ENCODE results near the gene METTL2B. TPM values are rescaled to one million over a fixed set of nuclear protein-coding genes. Genes with fewer than 3 reads are reported as not detected.

The METTL2B gene
- total and polyA plus RNA-seq, 7 experiments from 2014 or later, result 14.7 to 35.1 (median 25.9) TPM

GRCh38 chr7:128434413-128435326 is 41.9 kb upstream of the METTL2B start:
- Mint-ChIP-seq H3K27ac (no peak overlapping the region), H3K4me3 (no peak overlapping the region), H3K36me3 (peaks cover 0 to under 1% (median 0%) of the 10 kb centered on the region in 5 donors), H3K27me3 (peaks cover 0 to 15% (median 4%) of the 10 kb centered on the region in 5 donors), H3K9me3 (no peaks in the 10 kb centered on the region), H3K4me1 (peaks cover 0 to 3% (median 0%) of the 10 kb centered on the region in 7 donors)
- H3K4me3 ChIP-seq (ENCODE audit: low read length), result no peak overlapping the region
- no peaks in the 10 kb centered on the region for H3K27me3 ChIP-seq (ENCODE audit: control insufficient read depth in 2 of 2, insufficient read depth in 2 of 2, low read length in 2 of 2)
- H3K9me3 ChIP-seq (ENCODE audit: control insufficient read depth in 2 of 3, low read length in 3 of 3), result no peaks in the 10 kb centered on the region
- no peak for ATAC-seq
- ChIA-PET POLR2A (no interaction called here), CTCF (interaction anchor here (1.1 to 4.2 kb wide), 4 partner anchors 7 to 25 kb away, joined by 3 to 16 read pairs (median 4); partner anchors contain the start of gene HILPDA)
- intact Hi-C loops (cut with micrococcal nuclease), result no loop called here
- no peak overlapping the region for H3K27ac ChIP-seq (ENCODE audit: low read depth, low read length)
- DNase-seq, result no peak
- no peaks in the 10 kb centered on the region for H3K4me1 ChIP-seq (ENCODE audit: control insufficient read depth in 2 of 2, insufficient read depth in 2 of 2, low read length in 2 of 2)
- no peaks in the 10 kb centered on the region for H3K36me3 ChIP-seq (ENCODE audit: control insufficient read depth in 2 of 3, insufficient read depth in 3 of 3, low read length in 3 of 3)

- POLR2A ChIA-PET, result interaction anchor here (0.5 kb wide), 1 partner anchor 19 kb away, joined by 3 read pairs; no protein-coding TSS in a partner anchor
- Mint-ChIP-seq H3K4me3 (no peak overlapping the region), H3K27ac (no peak overlapping the region), H3K27me3 (peaks cover 0 to 15% (median 3%) of the 10 kb centered on the region in 5 donors), H3K36me3 (no peaks in the 10 kb centered on the region), H3K9me3 (no peaks in the 10 kb centered on the region), H3K4me1 (peaks cover 0 to 3% (median 0%) of the 10 kb centered on the region in 7 donors)
- no peak for DNase-seq
- Histone ChIP-seq H3K27me3 (ENCODE audit: control insufficient read depth in 2 of 2, insufficient read depth in 2 of 2, low read length in 2 of 2) (no peaks in the 10 kb centered on the region), H3K4me1 (ENCODE audit: control insufficient read depth in 2 of 2, insufficient read depth in 2 of 2, low read length in 2 of 2) (no peaks in the 10 kb centered on the region), H3K9me3 (ENCODE audit: control insufficient read depth in 2 of 3, low read length in 3 of 3) (no peaks in the 10 kb centered on the region), H3K4me3 (ENCODE audit: low read length) (no peak overlapping the region), H3K27ac (ENCODE audit: low read depth, low read length) (no peak overlapping the region), H3K36me3 (ENCODE audit: control insufficient read depth in 2 of 3, insufficient read depth in 3 of 3, low read length in 3 of 3) (no peaks in the 10 kb centered on the region)
- ATAC-seq, result no peak
- intact Hi-C loops (cut with micrococcal nuclease), result no loop called here
- CTCF ChIA-PET, result interaction anchor here (1.3 to 4.2 kb wide), 3 partner anchors 8 to 24 kb away, joined by 3 to 16 read pairs (median 5); partner anchors contain the start of gene HILPDA
These were observed 41.2 kb upstream of the METTL2B start for GRCh38 chr7:128435327-128435686.

- Histone ChIP-seq H3K4me3 (ENCODE audit: low read length) (no peak overlapping the region), H3K4me1 (ENCODE audit: control insufficient read depth in 2 of 2, insufficient read depth in 2 of 2, low read length in 2 of 2) (no peaks in the 10 kb centered on the region), H3K27me3 (ENCODE audit: control insufficient read depth in 2 of 2, insufficient read depth in 2 of 2, low read length in 2 of 2) (no peaks in the 10 kb centered on the region), H3K27ac (ENCODE audit: low read depth, low read length) (no peak overlapping the region), H3K9me3 (ENCODE audit: control insufficient read depth in 2 of 3, low read length in 3 of 3) (no peaks in the 10 kb centered on the region), H3K36me3 (ENCODE audit: control insufficient read depth in 2 of 3, insufficient read depth in 3 of 3, low read length in 3 of 3) (no peaks in the 10 kb centered on the region)
- no peaks in the 10 kb centered on the region for H3K36me3 Mint-ChIP-seq
- peak; percentile 72 for ATAC-seq
- intact Hi-C loops (cut with micrococcal nuclease), result no loop called here
- ChIA-PET CTCF (interaction anchor here (1.0 to 4.2 kb wide), 2 partner anchors 10 to 22 kb away, joined by 3 to 16 read pairs; no protein-coding TSS in a partner anchor), POLR2A (no interaction called here)
- H3K4me3 Mint-ChIP-seq, result no peak overlapping the region
- H3K27ac Mint-ChIP-seq, result no peak overlapping the region
- H3K9me3 Mint-ChIP-seq, result no peaks in the 10 kb centered on the region
- H3K27me3 Mint-ChIP-seq, result peaks cover 0 to 15% (median 0%) of the 10 kb centered on the region in 5 donors
- H3K4me1 Mint-ChIP-seq, result peaks cover 0 to 3% (median 0%) of the 10 kb centered on the region in 7 donors
- no peak for DNase-seq
These were observed 38.9 kb upstream of the METTL2B start for GRCh38 chr7:128437426-128438332.

- Histone ChIP-seq H3K9me3 (ENCODE audit: control insufficient read depth in 2 of 3, low read length in 3 of 3) (no peaks in the 10 kb centered on the region), H3K27ac (ENCODE audit: low read depth, low read length) (no peak overlapping the region), H3K36me3 (ENCODE audit: control insufficient read depth in 2 of 3, insufficient read depth in 3 of 3, low read length in 3 of 3) (no peaks in the 10 kb centered on the region), H3K4me1 (ENCODE audit: control insufficient read depth in 2 of 2, insufficient read depth in 2 of 2, low read length in 2 of 2) (no peaks in the 10 kb centered on the region), H3K27me3 (ENCODE audit: control insufficient read depth in 2 of 2, insufficient read depth in 2 of 2, low read length in 2 of 2) (no peaks in the 10 kb centered on the region), H3K4me3 (ENCODE audit: low read length) (no peak overlapping the region)
- no peak for ATAC-seq
- no peak for DNase-seq
- H3K9me3 Mint-ChIP-seq, result no peaks in the 10 kb centered on the region
- H3K4me1 Mint-ChIP-seq, result peaks cover 0 to 12% (median 0%) of the 10 kb centered on the region in 7 donors
- no peak overlapping the region for H3K27ac Mint-ChIP-seq
- ChIA-PET CTCF (interaction anchor here (1.3 kb wide), 1 partner anchor 15 kb away, joined by 3 read pairs; no protein-coding TSS in a partner anchor), POLR2A (no interaction called here)
- H3K27me3 Mint-ChIP-seq, result peaks cover 0 to 5% (median 0%) of the 10 kb centered on the region in 5 donors
- H3K36me3 Mint-ChIP-seq, result no peaks in the 10 kb centered on the region
- H3K4me3 Mint-ChIP-seq, result no peak overlapping the region
- intact Hi-C loops (cut with micrococcal nuclease), result no loop called here
These were observed 34.2 kb upstream of the METTL2B start for GRCh38 chr7:128442356-128442755.

GRCh38 chr7:128443831-128444600 is 32.5 kb upstream of the METTL2B start:
- peaks cover 0 to 5% (median 0%) of the 10 kb centered on the region in 5 donors for H3K27me3 Mint-ChIP-seq
- Histone ChIP-seq H3K27ac (ENCODE audit: low read depth, low read length) (no peak overlapping the region), H3K4me1 (ENCODE audit: control insufficient read depth in 2 of 2, insufficient read depth in 2 of 2, low read length in 2 of 2) (no peaks in the 10 kb centered on the region), H3K9me3 (ENCODE audit: control insufficient read depth in 2 of 3, low read length in 3 of 3) (no peaks in the 10 kb centered on the region), H3K4me3 (ENCODE audit: low read length) (no peak overlapping the region), H3K27me3 (ENCODE audit: control insufficient read depth in 2 of 2, insufficient read depth in 2 of 2, low read length in 2 of 2) (no peaks in the 10 kb centered on the region), H3K36me3 (ENCODE audit: control insufficient read depth in 2 of 3, insufficient read depth in 3 of 3, low read length in 3 of 3) (no peaks in the 10 kb centered on the region)
- no peaks in the 10 kb centered on the region for H3K9me3 Mint-ChIP-seq
- ChIA-PET POLR2A (interaction anchor here (0.6 to 1.0 kb wide), 2 partner anchors 11 to 76 kb away, joined by 3 read pairs; no protein-coding TSS in a partner anchor), CTCF (interaction anchor here (0.8 to 1.1 kb wide), 2 partner anchors 16 to 17 kb away, joined by 3 to 4 read pairs; no protein-coding TSS in a partner anchor)
- intact Hi-C loops (cut with micrococcal nuclease), result no loop called here
- ATAC-seq (no peak), DNase-seq (peak in 1 of 9 donors; percentile 18)
- H3K4me1 Mint-ChIP-seq, result peaks cover 0 to 12% (median 0%) of the 10 kb centered on the region in 7 donors
- no peaks in the 10 kb centered on the region for H3K36me3 Mint-ChIP-seq
- no peak overlapping the region for H3K4me3 Mint-ChIP-seq
- H3K27ac Mint-ChIP-seq, result no peak overlapping the region

- intact Hi-C loops (cut with micrococcal nuclease), result no loop called here
- no peaks in the 10 kb centered on the region for H3K36me3 Mint-ChIP-seq
- ATAC-seq (no peak), DNase-seq (no peak)
- ChIA-PET CTCF (no interaction called here), POLR2A (no interaction called here)
- H3K4me1 ChIP-seq (ENCODE audit: control insufficient read depth in 2 of 2, insufficient read depth in 2 of 2, low read length in 2 of 2), result no peaks in the 10 kb centered on the region
- no peaks in the 10 kb centered on the region for H3K9me3 Mint-ChIP-seq
- H3K36me3 ChIP-seq (ENCODE audit: control insufficient read depth in 2 of 3, insufficient read depth in 3 of 3, low read length in 3 of 3), result no peaks in the 10 kb centered on the region
- H3K9me3 ChIP-seq (ENCODE audit: control insufficient read depth in 2 of 3, low read length in 3 of 3), result no peaks in the 10 kb centered on the region
- H3K27me3 Mint-ChIP-seq, result peaks cover 0 to 2% (median 0%) of the 10 kb centered on the region in 5 donors
- no peaks in the 10 kb centered on the region for H3K27me3 ChIP-seq (ENCODE audit: control insufficient read depth in 2 of 2, insufficient read depth in 2 of 2, low read length in 2 of 2)
- H3K4me3 Mint-ChIP-seq, result no peak overlapping the region
- H3K27ac ChIP-seq (ENCODE audit: low read depth, low read length), result no peak overlapping the region
- H3K27ac Mint-ChIP-seq, result no peak overlapping the region
- peaks cover 0 to 17% (median 0%) of the 10 kb centered on the region in 7 donors for H3K4me1 Mint-ChIP-seq
- H3K4me3 ChIP-seq (ENCODE audit: low read length), result no peak overlapping the region
These were observed 30.2 kb upstream of the METTL2B start for GRCh38 chr7:128446306-128446705.
